IMR-90 (cell line): ENCODE data around the gene CDC14A. TPM values are rescaled to one million over a fixed set of nuclear protein-coding genes. Genes with fewer than 3 reads are reported as not detected.

Experiments used
- ATAC-seq: fragments of 200-7000 bp; cut with Tn5 transposase; 2 replicates; pipeline ENCODE4 v1.9.1; 2020; ENCODE audit warnings: low read depth, mild to moderate bottlenecking, moderate library complexity
- BruUV-seq: library from RNA; stranded (reverse); fragments of 400-500 nt; replicated peaks from 2 replicates; lab custom pipeline; 2021; lab: Mats Ljungman, UMichigan
- CTCF ChIA-PET: fragments of 300-600 bp; formaldehyde crosslinking; extraction: SDS; loops from one replicate; lab custom pipeline; 2021; ENCODE audit warnings: antibody characterized with exemption; lab: Yijun Ruan, JAX
- POLR2A ChIA-PET: fragments of 300-600 bp; sonication (Branson Sonifier 250); formaldehyde crosslinking; loops from one replicate; lab custom pipeline; 2022; ENCODE audit warnings: antibody characterized with exemption; ENCODE audit not compliant: unreplicated experiment; lab: Charles Lee
- DNase-seq: peaks from one replicate; pipeline ENCODE4 v3.0.0; 2013
- H2AFZ ChIP-seq: replicated peaks from 2 replicates; pipeline ENCODE3; 2013; ENCODE audit warnings: low read length, mild to moderate bottlenecking; ENCODE audit not compliant: poor library complexity
- H2AK5ac ChIP-seq: 2 replicates; pipeline ENCODE4 v1.6.1; 2013; ENCODE audit warnings: low read depth, low read length, inconsistent platforms
- H2AK9ac ChIP-seq: replicated peaks from 2 replicates; pipeline ENCODE3; 2013; ENCODE audit warnings: mild to moderate bottlenecking, low read depth, low read length, moderate library complexity; ENCODE audit not compliant: poor library complexity
- H2BK120ac ChIP-seq: 2 replicates; pipeline ENCODE4 v1.6.1; 2013; ENCODE audit warnings: low read depth, low read length, inconsistent platforms
- H2BK15ac ChIP-seq: 3 replicates; pipeline ENCODE4 v1.6.1; 2013; ENCODE audit warnings: low read depth, low read length, inconsistent platforms
- H2BK20ac ChIP-seq: 2 replicates; pipeline ENCODE4 v1.6.1; 2013; ENCODE audit warnings: low read depth, mild to moderate bottlenecking, inconsistent platforms, low read length, moderate library complexity
- H2BK5ac ChIP-seq: 2 replicates; pipeline ENCODE4 v1.6.1; 2013; ENCODE audit warnings: mild to moderate bottlenecking, low read depth, low read length, inconsistent platforms; ENCODE audit not compliant: poor library complexity, severe bottlenecking
- H3K14ac ChIP-seq: replicated peaks from 2 replicates; pipeline ENCODE4 v1.6.1; 2013; ENCODE audit warnings: low read depth, low read length, inconsistent platforms
- H3K18ac ChIP-seq: 2 replicates; pipeline ENCODE4 v1.6.1; 2013; ENCODE audit warnings: low read depth, low read length, control low read depth
- H3K23ac ChIP-seq: 2 replicates; pipeline ENCODE4 v1.6.1; 2013; ENCODE audit warnings: low read depth, low read length, inconsistent platforms
- H3K27ac ChIP-seq: 2 replicates; pipeline ENCODE4 v1.5.1; 2013; ENCODE audit warnings: mild to moderate bottlenecking, control low read depth, low read length; ENCODE audit not compliant: insufficient read depth
- H3K27me3 ChIP-seq: 2 replicates; pipeline ENCODE4 v1.6.1; 2013; ENCODE audit warnings: low read length; ENCODE audit not compliant: control insufficient read depth, insufficient read depth
- H3K36me3 ChIP-seq: 2 replicates; pipeline ENCODE4 v1.6.1; 2013; ENCODE audit warnings: low read length, mixed read lengths; ENCODE audit not compliant: control insufficient read depth, insufficient read depth
- H3K4ac ChIP-seq: 2 replicates; pipeline ENCODE4 v1.6.1; 2013; ENCODE audit warnings: low read depth, low read length, inconsistent platforms
- H3K4me1 ChIP-seq: 2 replicates; pipeline ENCODE4 v1.6.1; 2013; ENCODE audit warnings: low read length, mixed read lengths; ENCODE audit not compliant: control insufficient read depth, insufficient read depth
- H3K4me2 ChIP-seq: 2 replicates; pipeline ENCODE4 v1.6.1; 2013; ENCODE audit warnings: low read depth, mild to moderate bottlenecking, control low read depth, low read length, moderate library complexity
- H3K4me3 ChIP-seq: 2 replicates; pipeline ENCODE4 v1.5.1; 2013; ENCODE audit warnings: low read depth, mild to moderate bottlenecking, control low read depth, low read length, moderate library complexity; ENCODE audit not compliant: insufficient read depth
- H3K56ac ChIP-seq: 2 replicates; pipeline ENCODE4 v1.6.1; 2013; ENCODE audit warnings: low read length, inconsistent platforms; ENCODE audit not compliant: insufficient read depth; ENCODE audit errors: extremely low read depth
- H3K79me1 ChIP-seq, 2 experiments: 2 replicates each; pipeline ENCODE4 v1.6.1; 2013; ENCODE audit warnings: low read length in 2 of 2, inconsistent platforms in 1 of 2, low read depth in 1 of 2
- H3K9ac ChIP-seq: 2 replicates; pipeline ENCODE4 v1.6.1; 2013; ENCODE audit warnings: low read depth, low read length, control low read depth
- H3K9me1 ChIP-seq: 2 replicates; pipeline ENCODE4 v1.6.1; 2013; ENCODE audit warnings: low read length, inconsistent platforms; ENCODE audit not compliant: insufficient read depth
- H3K9me3 ChIP-seq: 2 replicates; pipeline ENCODE4 v1.6.1; 2013; ENCODE audit warnings: low read length; ENCODE audit not compliant: control insufficient read depth, insufficient read depth
- H4K20me1 ChIP-seq: 2 replicates; pipeline ENCODE4 v1.6.1; 2013; ENCODE audit warnings: low read length, inconsistent platforms; ENCODE audit not compliant: insufficient read depth
- H4K5ac ChIP-seq: 2 replicates; pipeline ENCODE4 v1.6.1; 2013; ENCODE audit warnings: mild to moderate bottlenecking, low read depth, low read length, control low read depth
- H4K8ac ChIP-seq, 2 experiments: 2 replicates each; pipeline ENCODE4 v1.6.1; 2013; ENCODE audit warnings: low read depth in 2 of 2, low read length in 2 of 2, control low read depth in 1 of 2, inconsistent platforms in 1 of 2
- H4K91ac ChIP-seq: 2 replicates; pipeline ENCODE4 v1.6.1; 2013; ENCODE audit warnings: low read depth, low read length, inconsistent platforms; ENCODE audit not compliant: insufficient read depth
- BHLHE40 ChIP-seq: fragments of 150-350 bp; IDR thresholded peaks from 2 replicates; pipeline ENCODE4 v1.6.1; 2016; ENCODE audit warnings: mild to moderate bottlenecking, low read depth, low read length
- CTCF ChIP-seq: conservative IDR thresholded peaks from 2 replicates; pipeline ENCODE4 v1.5.1; 2012; ENCODE audit warnings: mild to moderate bottlenecking, low read depth, low read length, improper control_type of control experiment
- FOS ChIP-seq: fragments of 150-350 bp; IDR thresholded peaks from 2 replicates; pipeline ENCODE4 v1.6.1; 2016; ENCODE audit warnings: low read depth, low read length
- MAFK ChIP-seq: IDR thresholded peaks from 2 replicates; pipeline ENCODE4 v1.6.1; 2012; ENCODE audit warnings: low read depth, low read length, improper control_type of control experiment
- MAZ ChIP-seq: IDR thresholded peaks from 2 replicates; pipeline ENCODE4 v1.6.1; 2012; ENCODE audit warnings: low read depth, mild to moderate bottlenecking, low read length, improper control_type of control experiment, moderate library complexity, borderline replicate concordance
- NFE2L2 ChIP-seq: fragments of 150-350 bp; IDR thresholded peaks from 2 replicates; pipeline ENCODE4 v1.6.1; 2016; ENCODE audit warnings: low read depth, mild to moderate bottlenecking, low read length
- RAD21 ChIP-seq: IDR thresholded peaks from 2 replicates; pipeline ENCODE4 v1.6.1; 2012; ENCODE audit warnings: low read length, improper control_type of control experiment
- SMC3 ChIP-seq: fragments of 150-350 bp; IDR thresholded peaks from 2 replicates; pipeline ENCODE4 v1.6.1; 2016; ENCODE audit warnings: low read depth, mild to moderate bottlenecking, antibody characterized with exemption, low read length, moderate library complexity
- WGBS, 2 experiments: methylation state at CpG; one replicate each; pipeline versions ENCODE4 v1.1.5 to v1.1.7; 2013; ENCODE audit warnings: missing lambda C conversion rate in 2 of 2; ENCODE audit not compliant: insufficient read length in 1 of 2; ENCODE audit errors: extremely low coverage in 2 of 2; 5-methylcytosine and 5-hydroxymethylcytosine counted together
- dilution Hi-C: fragments of 300-500 bp; cut with HindIII; formaldehyde crosslinking; loops from one replicate; pipeline ENCODE4 v1.14.3; 2018; ENCODE audit warnings: low sequenced_read_pairs; ENCODE audit not compliant: unreplicated experiment
- in situ Hi-C: fragments of 300-500 bp; cut with MboI; formaldehyde crosslinking; loops from 3 replicates; pipeline ENCODE4 v1.14.3; 2019; ENCODE audit warnings: low sequenced_read_pairs, inconsistent platforms, mixed read lengths
- intact Hi-C: fragments of 100-400 bp; cut with micrococcal nuclease; formaldehyde crosslinking; loops from 2 replicates; pipeline ENCODE4 v1.10.0; 2022
- polyA plus RNA-seq, 3 experiments: library from polyadenylated mRNA; depleted of rRNA; stranded (reverse); fragments of >200 nt; gene quantifications; 2 replicates each; pipeline ENCODE4 v1.2.3, GENCODE V29; 2012; ENCODE audit warnings: low replicate concordance in 1 of 3
- total RNA-seq: library from RNA; depleted of rRNA; stranded (reverse); fragments of >200 nt; gene quantifications from 2 replicates; pipeline ENCODE4 v1.2.3, GENCODE V29; 2012

The CDC14A gene
- total and polyA plus RNA-seq, 2 of the 4 experiments (the other 2 are of a cell fraction): 1.7 to 3.0 TPM

- Histone ChIP-seq H3K9ac (no peak overlapping the region), H3K9me3 (no peaks in the 10 kb centered on the region), H2BK20ac (no peak overlapping the region), H2AFZ (no peak overlapping the region), H3K4me2 (no peak overlapping the region), H2BK120ac (no peak overlapping the region), H4K91ac (no peak overlapping the region), H2BK15ac (no peak overlapping the region), H4K5ac (no peak overlapping the region), H3K56ac (no peak overlapping the region), H3K4me1 (no peaks in the 10 kb centered on the region), H3K79me1 (no peaks in the 10 kb centered on the region), H4K8ac (no peak overlapping the region), H3K14ac (no peak overlapping the region), H2BK5ac (no peak overlapping the region), H4K20me1 (no peaks in the 10 kb centered on the region), H3K9me1 (peaks cover 6% of the 10 kb centered on the region), H3K27ac (no peak overlapping the region), H3K27me3 (no peaks in the 10 kb centered on the region), H3K18ac (no peak overlapping the region), H3K23ac (no peak overlapping the region), H2AK9ac (no peak overlapping the region), H3K4ac (no peak overlapping the region), H3K4me3 (no peak overlapping the region), H3K36me3 (no peaks in the 10 kb centered on the region), H2AK5ac (no peak overlapping the region)
- TF ChIP-seq FOS (no peak), CTCF (no peak), MAFK (0 out of 2 replicates have a peak, but pooled peaks have one; percentile 29), MAZ (no peak), SMC3 (no peak), BHLHE40 (no peak), RAD21 (no peak), NFE2L2 (no peak)
- intact Hi-C loops: loop anchor here (10.0 kb wide), 1 partner anchor 105 kb away; no protein-coding TSS in a partner anchor
- WGBS, 2 experiments: no CpG with 5 or more reads among the region's 1 CpG
- POLR2A ChIA-PET: no interaction called here
- ATAC-seq (no peak), DNase-seq (no peak)
- BruUV-seq: no TSS peak
- dilution Hi-C loops: no loop called here
- in situ Hi-C loops: no loop called here
- CTCF ChIA-PET: no interaction called here
Observed at GRCh38 chr1:100479620-100480338, 127.5 kb downstream of the CDC14A start.
